NCI-H2227 treated with DMSO at 0.1 percent for 48 hours (cell line): ENCODE results near the gene KANSL3.
"Not testable (repeated sequence)": the region's sequence is repeated elsewhere in the genome, so short reads cannot be mapped to it uniquely, and the experiment has no call there.

Experiments used
- DNase-seq: peaks from one replicate; lab custom pipeline; 2025; lab: John Stamatoyannopoulos, UW

Gene KANSL3

GRCh38 chr2:96557421-96557820, 80.7 kb downstream of the KANSL3 start:
- not testable (repeated sequence) for DNase-seq

- no peak for DNase-seq
Observed at GRCh38 chr2:96556441-96557330, 81.4 kb downstream of the KANSL3 start.

GRCh38 chr2:96555146-96555610, 82.9 kb downstream of the KANSL3 start:
- DNase-seq = no peak

GRCh38 chr2:96554293-96555145, 83.6 kb downstream of the KANSL3 start:
- DNase-seq = no peak

- DNase-seq = not testable (repeated sequence)
Observed at GRCh38 chr2:96553957-96554292, 84.2 kb downstream of the KANSL3 start.

- DNase-seq = no peak
Observed at GRCh38 chr2:96553176-96553956, 84.7 kb downstream of the KANSL3 start.

GRCh38 chr2:96552315-96553175, 85.6 kb downstream of the KANSL3 start:
- no peak for DNase-seq

- no peak for DNase-seq
Observed at GRCh38 chr2:96551605-96552314, 86.4 kb downstream of the KANSL3 start.

- DNase-seq = no peak
Observed at GRCh38 chr2:96550787-96551604, 87.1 kb downstream of the KANSL3 start.

GRCh38 chr2:96549967-96550786, 87.9 kb downstream of the KANSL3 start:
- no peak for DNase-seq

GRCh38 chr2:96549466-96549785, 88.7 kb downstream of the KANSL3 start:
- no peak for DNase-seq

GRCh38 chr2:96548558-96549465, 89.3 kb downstream of the KANSL3 start:
- no peak for DNase-seq

- DNase-seq = no peak
Observed at GRCh38 chr2:96547731-96548171, 90.4 kb downstream of the KANSL3 start.

GRCh38 chr2:96547203-96547641, 90.9 kb downstream of the KANSL3 start:
- DNase-seq = no peak

GRCh38 chr2:96546797-96547196, 91.3 kb downstream of the KANSL3 start:
- no peak for DNase-seq

- no peak for DNase-seq
Observed at GRCh38 chr2:96546321-96546720, 91.8 kb downstream of the KANSL3 start.
